M059J (cell line): Measurements from ENCODE around the gene ETS2. TPM values are rescaled to one million over a fixed set of nuclear protein-coding genes. Genes with fewer than 3 reads are reported as not detected.
A peak's percentile ranks its signal among the peaks of the same experiment; 100 is the strongest.
"Not testable (repeated sequence)": the region's sequence is repeated elsewhere in the genome, so short reads cannot be mapped to it uniquely, and the experiment has no call there.

Experiments used
- DNase-seq: peaks from one replicate; pipeline ENCODE4 v3.0.0-alpha.2; 2012; ENCODE audit warnings: low read depth
- total RNA-seq: library from RNA; depleted of rRNA; stranded (reverse); fragments of >200 nt; shearing (Covaris generic); gene quantifications from 2 replicates; pipeline ENCODE4 v1.2.3, GENCODE V29; 2014

The ETS2 gene
- total RNA-seq, 1 experiment from 2014 or later: 37.8 TPM

- DNase-seq: no peak
Observed at GRCh38 chr21:38837806-38838461, 32.2 kb downstream of the ETS2 start.

GRCh38 chr21:38838598-38839327 lies 33.0 kb downstream of the ETS2 start:
- no peak for DNase-seq

- peak; percentile 96 for DNase-seq
Observed at GRCh38 chr21:38839328-38840286, 33.9 kb downstream of the ETS2 start.

GRCh38 chr21:38840456-38841300 lies 34.9 kb downstream of the ETS2 start:
- DNase-seq: peak; percentile 44

GRCh38 chr21:38841472-38841871 lies 35.7 kb downstream of the ETS2 start:
- DNase-seq: no peak

GRCh38 chr21:38842079-38842478 lies 36.4 kb downstream of the ETS2 start:
- no peak for DNase-seq

- DNase-seq: no peak
Observed at GRCh38 chr21:38843379-38843778, 37.6 kb downstream of the ETS2 start.

- no peak for DNase-seq
Observed at GRCh38 chr21:38843806-38844503, 38.2 kb downstream of the ETS2 start.

GRCh38 chr21:38845374-38845773 lies 39.6 kb downstream of the ETS2 start:
- not testable (repeated sequence) for DNase-seq

GRCh38 chr21:38847556-38847955 lies 41.8 kb downstream of the ETS2 start:
- DNase-seq: no peak

- no peak for DNase-seq
Observed at GRCh38 chr21:38848187-38848609, 42.5 kb downstream of the ETS2 start.

- no peak for DNase-seq
Observed at GRCh38 chr21:38849776-38850175, 44.0 kb downstream of the ETS2 start.

- no peak for DNase-seq
Observed at GRCh38 chr21:38850277-38850951, 44.7 kb downstream of the ETS2 start.

GRCh38 chr21:38851101-38851500 lies 45.4 kb downstream of the ETS2 start:
- DNase-seq: no peak

- DNase-seq: no peak
Observed at GRCh38 chr21:38852278-38852677, 46.5 kb downstream of the ETS2 start.

GRCh38 chr21:38852708-38853107 lies 47.0 kb downstream of the ETS2 start:
- no peak for DNase-seq

GRCh38 chr21:38853421-38853919 lies 47.7 kb downstream of the ETS2 start:
- DNase-seq: peak; percentile 97

GRCh38 chr21:38857152-38857825 lies 51.6 kb downstream of the ETS2 start:
- no peak for DNase-seq
